ENCODE data around the gene THPO. TPM values are rescaled to one million over a fixed set of nuclear protein-coding genes. Genes with fewer than 3 reads are reported as not detected.

THPO gene
- total RNA-seq, 2 donors from 2014 or later = 1.4 to 1.7 TPM

DNA sequence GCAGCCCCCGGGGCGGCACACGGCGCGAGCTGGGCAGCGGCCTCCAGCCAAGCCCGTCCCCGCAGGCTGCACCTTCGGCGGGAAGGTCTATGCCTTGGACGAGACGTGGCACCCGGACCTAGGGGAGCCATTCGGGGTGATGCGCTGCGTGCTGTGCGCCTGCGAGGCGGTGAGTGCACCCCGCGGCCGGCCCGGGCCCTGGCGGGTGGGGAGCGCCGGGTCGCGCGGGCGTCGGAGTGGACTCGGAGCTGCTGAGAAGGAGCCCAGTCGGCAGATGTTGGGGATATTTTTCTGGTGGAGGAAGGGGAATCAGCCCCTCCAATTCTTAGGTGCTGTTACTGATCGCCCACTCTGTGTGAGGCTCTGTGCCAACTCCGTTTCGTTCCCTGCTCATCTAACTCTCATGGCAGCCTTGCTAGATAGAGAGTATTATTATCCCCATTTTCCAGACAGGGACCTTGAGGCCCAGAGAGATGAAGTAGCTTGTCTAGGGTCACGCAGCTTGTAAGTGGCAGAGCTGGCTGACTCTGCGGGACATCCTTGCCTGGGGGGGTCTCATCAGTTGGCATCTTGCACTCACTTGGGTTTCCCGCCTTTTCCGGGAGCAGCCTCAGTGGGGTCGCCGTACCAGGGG is 2.7 kb upstream of the THPO start:
- peaks cover 46% of the 10 kb centered on the region for H3K27me3 ChIP-seq (ENCODE audit: control insufficient read depth, insufficient read depth, low read length, poor library complexity, severe bottlenecking)
- TF ChIP-seq, protein P1, sequence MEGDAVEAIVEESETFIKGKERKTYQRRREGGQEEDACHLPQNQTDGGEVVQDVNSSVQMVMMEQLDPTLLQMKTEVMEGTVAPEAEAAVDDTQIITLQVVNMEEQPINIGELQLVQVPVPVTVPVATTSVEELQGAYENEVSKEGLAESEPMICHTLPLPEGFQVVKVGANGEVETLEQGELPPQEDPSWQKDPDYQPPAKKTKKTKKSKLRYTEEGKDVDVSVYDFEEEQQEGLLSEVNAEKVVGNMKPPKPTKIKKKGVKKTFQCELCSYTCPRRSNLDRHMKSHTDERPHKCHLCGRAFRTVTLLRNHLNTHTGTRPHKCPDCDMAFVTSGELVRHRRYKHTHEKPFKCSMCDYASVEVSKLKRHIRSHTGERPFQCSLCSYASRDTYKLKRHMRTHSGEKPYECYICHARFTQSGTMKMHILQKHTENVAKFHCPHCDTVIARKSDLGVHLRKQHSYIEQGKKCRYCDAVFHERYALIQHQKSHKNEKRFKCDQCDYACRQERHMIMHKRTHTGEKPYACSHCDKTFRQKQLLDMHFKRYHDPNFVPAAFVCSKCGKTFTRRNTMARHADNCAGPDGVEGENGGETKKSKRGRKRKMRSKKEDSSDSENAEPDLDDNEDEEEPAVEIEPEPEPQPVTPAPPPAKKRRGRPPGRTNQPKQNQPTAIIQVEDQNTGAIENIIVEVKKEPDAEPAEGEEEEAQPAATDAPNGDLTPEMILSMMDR (conservative IDR thresholded peaks at IDR 0.05) = no peak
- WGBS, 2 experiments (ENCODE audit: insufficient coverage in 1 of 2, insufficient read length in 1 of 2) = 0 to 3% methylated on average over 32 to 42 of the region's 42 CpGs
- no peak overlapping the region for H3K9ac ChIP-seq (ENCODE audit: extremely low read depth, low read length, poor library complexity, severe bottlenecking)
- Mint-ChIP-seq H3K27ac (no peak overlapping the region), H3K27me3 (ENCODE audit: insufficient read depth) (peaks cover 57% of the 10 kb centered on the region), H3K4me3 (peak overlapping the region; percentile 52), H3K4me1 (peaks cover 28% of the 10 kb centered on the region), H3K9me3 (no peaks in the 10 kb centered on the region), H3K36me3 (ENCODE audit: low read depth) (no peaks in the 10 kb centered on the region)
- H3K27ac ChIP-seq (ENCODE audit: low read depth, low read length) = no peak overlapping the region
- H3K4me1 ChIP-seq (ENCODE audit: control insufficient read depth, insufficient read depth, low read length) = peaks cover 6% of the 10 kb centered on the region
- DNase-seq = peak; percentile 64
- no peaks in the 10 kb centered on the region for H3K36me3 ChIP-seq (ENCODE audit: control insufficient read depth, insufficient read depth, low read length)
- peak overlapping the region; percentile 64 for H3K4me3 ChIP-seq (ENCODE audit: low read length)
- no peaks in the 10 kb centered on the region for H3K9me3 ChIP-seq (ENCODE audit: control insufficient read depth, low read length)

DNA sequence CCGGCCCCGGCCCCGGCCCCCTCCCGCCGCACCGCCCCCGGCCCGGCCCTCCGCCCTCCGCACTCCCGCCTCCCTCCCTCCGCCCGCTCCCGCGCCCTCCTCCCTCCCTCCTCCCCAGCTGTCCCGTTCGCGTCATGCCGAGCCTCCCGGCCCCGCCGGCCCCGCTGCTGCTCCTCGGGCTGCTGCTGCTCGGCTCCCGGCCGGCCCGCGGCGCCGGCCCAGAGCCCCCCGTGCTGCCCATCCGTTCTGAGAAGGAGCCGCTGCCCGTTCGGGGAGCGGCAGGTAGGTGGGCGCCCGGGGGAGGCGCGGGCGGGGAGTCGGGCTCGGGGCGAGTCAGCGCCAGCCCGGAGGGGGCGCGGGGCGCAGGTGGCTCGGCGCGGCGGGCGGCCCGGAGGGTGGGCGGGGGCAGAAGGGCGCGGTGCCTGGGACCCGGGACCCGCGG is 2.2 kb upstream of the THPO start:
- Histone ChIP-seq H3K4me3 (ENCODE audit: low read length) (no peak overlapping the region), H3K27ac (ENCODE audit: low read depth, low read length) (no peak overlapping the region), H3K9me3 (ENCODE audit: control insufficient read depth, low read length) (no peaks in the 10 kb centered on the region), H3K4me1 (ENCODE audit: control insufficient read depth, insufficient read depth, low read length) (peaks cover 6% of the 10 kb centered on the region), H3K9ac (ENCODE audit: extremely low read depth, low read length, poor library complexity, severe bottlenecking) (no peak overlapping the region), H3K27me3 (ENCODE audit: control insufficient read depth, insufficient read depth, low read length, poor library complexity, severe bottlenecking) (peaks cover 46% of the 10 kb centered on the region), H3K36me3 (ENCODE audit: control insufficient read depth, insufficient read depth, low read length) (no peaks in the 10 kb centered on the region)
- Mint-ChIP-seq H3K27me3 (ENCODE audit: insufficient read depth) (peaks cover 60% of the 10 kb centered on the region), H3K27ac (no peak overlapping the region), H3K4me3 (peak overlapping the region; percentile 52), H3K36me3 (ENCODE audit: low read depth) (no peaks in the 10 kb centered on the region), H3K9me3 (no peaks in the 10 kb centered on the region), H3K4me1 (peaks cover 33% of the 10 kb centered on the region)
- DNase-seq = peak; percentile 88
- TF ChIP-seq, protein P1 (conservative IDR thresholded peaks at IDR 0.05) = no peak
- 1% methylated on average over 27 to 51 of the region's 62 CpGs for whole genome bisulfite sequencing, 2 experiments (ENCODE audit: insufficient coverage in 1 of 2, insufficient read length in 1 of 2)

DNA sequence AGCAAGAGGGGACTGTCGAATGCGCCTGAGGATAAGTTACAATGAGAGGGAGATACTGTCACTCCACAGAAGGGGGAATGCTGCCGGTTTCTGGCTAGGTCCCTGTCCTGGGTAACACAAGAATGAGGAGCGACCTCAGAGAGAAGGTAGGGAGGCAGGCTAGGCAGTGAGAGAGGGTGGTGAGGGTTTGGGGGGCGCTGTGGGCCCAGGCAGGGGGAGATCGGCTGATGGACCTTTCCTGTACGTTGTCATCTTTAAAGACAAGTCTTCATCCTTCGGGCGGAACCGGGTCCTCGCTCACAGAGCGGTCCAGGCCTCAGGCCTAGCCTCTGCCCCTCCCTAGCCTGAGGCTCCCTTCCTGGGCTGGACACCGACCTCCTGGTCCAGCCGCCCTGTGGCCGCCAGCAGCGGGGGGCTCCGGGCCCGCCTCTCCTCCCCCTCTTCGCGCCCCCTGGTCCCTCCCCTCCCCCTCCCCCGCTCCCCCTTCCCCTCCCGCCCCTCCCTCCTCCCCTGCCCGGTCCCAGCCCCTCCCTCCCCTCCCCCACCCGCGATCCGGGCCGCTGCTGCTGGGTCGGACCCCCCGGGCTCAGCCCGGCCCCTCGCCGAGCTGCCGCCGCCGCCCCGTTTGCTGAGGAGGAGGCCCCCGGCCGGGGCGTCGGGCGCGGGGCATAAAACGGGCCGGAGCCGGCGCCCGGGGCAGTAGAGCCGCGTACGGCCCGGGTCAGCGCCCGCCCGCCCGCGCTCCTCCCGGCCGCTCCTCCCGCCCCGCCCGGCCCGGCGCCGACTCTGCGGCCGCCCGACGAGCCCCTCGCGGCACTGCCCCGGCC is 1.6 kb upstream of the THPO start, which contains the start of gene CHRD:
Gene CHRD (plus strand): TSS at position 697 of the 827 bp plus-strand sequence. CDS start 265 bp downstream, outside the sequence.
- no peaks in the 10 kb centered on the region for H3K9me3 Mint-ChIP-seq
- TF ChIP-seq, protein P1 (conservative IDR thresholded peaks at IDR 0.05) = no peak
- peaks cover 6% of the 10 kb centered on the region for H3K4me1 ChIP-seq (ENCODE audit: control insufficient read depth, insufficient read depth, low read length)
- H3K9ac ChIP-seq (ENCODE audit: extremely low read depth, low read length, poor library complexity, severe bottlenecking) = no peak within 1 kb of the TSS
- no peak for DNase-seq
- no peaks in the 10 kb centered on the region for H3K36me3 ChIP-seq (ENCODE audit: control insufficient read depth, insufficient read depth, low read length)
- H3K27ac ChIP-seq (ENCODE audit: low read depth, low read length) = no peak within 1 kb of the TSS
- WGBS, 2 experiments (ENCODE audit: insufficient coverage in 1 of 2, insufficient read length in 1 of 2) = 11 to 63% methylated on average over 3 to 46 of the region's 71 CpGs
- H3K4me3 ChIP-seq (ENCODE audit: low read length) = peak within 1 kb of the TSS; percentile 64
- H3K27ac Mint-ChIP-seq = no peak within 1 kb of the TSS
- H3K36me3 Mint-ChIP-seq (ENCODE audit: low read depth) = no peaks in the 10 kb centered on the region
- H3K27me3 ChIP-seq (ENCODE audit: control insufficient read depth, insufficient read depth, low read length, poor library complexity, severe bottlenecking) = peaks cover 46% of the 10 kb centered on the region
- H3K4me1 Mint-ChIP-seq = peaks cover 33% of the 10 kb centered on the region
- H3K4me3 Mint-ChIP-seq = peak within 1 kb of the TSS; percentile 58
- H3K27me3 Mint-ChIP-seq (ENCODE audit: insufficient read depth) = peaks cover 60% of the 10 kb centered on the region
- no peaks in the 10 kb centered on the region for H3K9me3 ChIP-seq (ENCODE audit: control insufficient read depth, low read length)
